ENCODE results near the gene GYPC.
"Not testable (repeated sequence)": the region's sequence is repeated elsewhere in the genome, so short reads cannot be mapped to it uniquely, and the experiment has no call there.

Gene GYPC

GRCh38 chr2:126671488-126671887 lies 15.5 kb downstream of the GYPC start:
- no peak for DNase-seq (ENCODE audit: low spot score)

GRCh38 chr2:126672980-126673605 lies 17.1 kb downstream of the GYPC start:
- DNase-seq (ENCODE audit: low spot score): no peak

GRCh38 chr2:126674075-126674744 lies 18.3 kb downstream of the GYPC start:
- no peak for DNase-seq (ENCODE audit: low spot score)

GRCh38 chr2:126675637-126676036 lies 19.7 kb downstream of the GYPC start:
- no peak for DNase-seq (ENCODE audit: low spot score)

- no peak for DNase-seq (ENCODE audit: low spot score)
These were observed 20.5 kb downstream of the GYPC start for GRCh38 chr2:126676221-126677175.

GRCh38 chr2:126677176-126677538 lies 21.2 kb downstream of the GYPC start:
- DNase-seq (ENCODE audit: low spot score): no peak

- DNase-seq (ENCODE audit: low spot score): no peak
These were observed 22.5 kb downstream of the GYPC start for GRCh38 chr2:126678269-126679065.

- DNase-seq (ENCODE audit: low spot score): no peak
These were observed 23.2 kb downstream of the GYPC start for GRCh38 chr2:126679094-126679713.

GRCh38 chr2:126681505-126681904 lies 25.5 kb downstream of the GYPC start:
- DNase-seq (ENCODE audit: low spot score): no peak

GRCh38 chr2:126685629-126686028 lies 29.7 kb downstream of the GYPC start:
- no peak for DNase-seq (ENCODE audit: low spot score)

GRCh38 chr2:126686286-126686685 lies 30.3 kb downstream of the GYPC start:
- DNase-seq (ENCODE audit: low spot score): no peak

GRCh38 chr2:126686841-126687485 lies 31.0 kb downstream of the GYPC start:
- DNase-seq (ENCODE audit: low spot score): no peak

- DNase-seq (ENCODE audit: low spot score): no peak
These were observed 31.5 kb downstream of the GYPC start for GRCh38 chr2:126687503-126687902.

GRCh38 chr2:126688594-126688993 lies 32.6 kb downstream of the GYPC start:
- DNase-seq (ENCODE audit: low spot score): not testable (repeated sequence)

GRCh38 chr2:126692241-126692640 lies 36.3 kb downstream of the GYPC start:
- DNase-seq (ENCODE audit: low spot score): not testable (repeated sequence)

- not testable (repeated sequence) for DNase-seq (ENCODE audit: low spot score)
These were observed 37.1 kb downstream of the GYPC start for GRCh38 chr2:126692934-126693592.

- DNase-seq (ENCODE audit: low spot score): no peak
These were observed 40.9 kb downstream of the GYPC start for GRCh38 chr2:126696644-126697520.

GRCh38 chr2:126698376-126698775 lies 42.4 kb downstream of the GYPC start:
- no peak for DNase-seq (ENCODE audit: low spot score)

GRCh38 chr2:126699018-126699417 lies 43.1 kb downstream of the GYPC start:
- DNase-seq (ENCODE audit: low spot score): no peak
